Sigmoid colon (tissue), 7 donors: ENCODE data around the gene COL9A3. TPM values are rescaled to one million over a fixed set of nuclear protein-coding genes. Genes with fewer than 3 reads are reported as not detected.
A peak's percentile ranks its signal among the peaks of the same experiment; 100 is the strongest.

Experiments
- DNase-seq: peaks from one replicate; pipeline ENCODE4 v3.0.0-alpha.2; 2019
- H3K27ac ChIP-seq, 4 donors: fragments of 200-600 bp; sonication (generic); one replicate each; pipeline ENCODE4 v1.5.1; 2016 to 2019; ENCODE audit warnings: mild to moderate bottlenecking in 1 of 4
- H3K27me3 ChIP-seq, 3 donors: fragments of 200-600 bp; sonication (generic); one replicate each; pipeline ENCODE4 v1.5.1; 2019; ENCODE audit warnings: mild to moderate bottlenecking in 1 of 3
- H3K36me3 ChIP-seq, 4 donors: fragments of 200-600 bp; sonication (generic); one replicate each; pipeline ENCODE4 v1.5.1; 2016 to 2019
- H3K4me1 ChIP-seq, 4 donors: fragments of 200-600 bp; sonication (generic); one replicate each; pipeline ENCODE4 v1.5.1; 2017 to 2019
- H3K4me3 ChIP-seq, 4 donors: fragments of 200-600 bp; sonication (generic); one replicate each; pipeline ENCODE4 v1.5.1; 2017 to 2019; ENCODE audit warnings: mild to moderate bottlenecking in 2 of 4, moderate library complexity in 1 of 4
- H3K9me3 ChIP-seq, 4 donors: fragments of 200-600 bp in 3 of 4; sonication (generic) in 3 of 4; one replicate each; pipeline versions ENCODE4 v1.5.1 to v1.6.1; 2013 to 2019
- EP300 ChIP-seq, 4 donors: sonication (generic); formaldehyde crosslinking; IDR thresholded peaks; one replicate each; pipeline ENCODE4 v1.6.1; 2017; ENCODE audit warnings: antibody characterized with exemption in 4 of 4
- POLR2A ChIP-seq, 2 donors: fragments of 450-650 bp; IDR thresholded peaks; one replicate each; pipeline ENCODE4 v1.6.1; 2016; ENCODE audit warnings: antibody characterized with exemption in 2 of 2, mild to moderate bottlenecking in 2 of 2, moderate library complexity in 2 of 2
- POLR2AphosphoS5 ChIP-seq, 4 donors: sonication (generic); formaldehyde crosslinking; IDR thresholded peaks; one replicate each; pipeline ENCODE4 v1.6.1; 2017; ENCODE audit warnings: antibody characterized with exemption in 4 of 4
- WGBS, 2 donors: extraction: QIAGEN DNeasy Blood & Tissue Kit; methylation state at CpG; one replicate each; pipeline ENCODE4 v1.1.7; 2013; 5-methylcytosine and 5-hydroxymethylcytosine counted together
- intact Hi-C: fragments of 100-400 bp; cut with DNase I; formaldehyde crosslinking; loops from one replicate; pipeline ENCODE4 v1.15.1; 2023
- polyA plus RNA-seq, 3 donors: library from polyadenylated mRNA; stranded (reverse); fragments of 200-250 nt; gene quantifications; one replicate each; pipeline ENCODE4 v1.2.3, GENCODE V29; 2013
- total RNA-seq, 4 donors: library from RNA; depleted of rRNA; stranded (reverse); fragments of >200 nt; gene quantifications; one replicate each; pipeline ENCODE4 v1.1.0, GENCODE V29; 2016
- TF ChIP-seq, protein P1 (sequence below), 4 experiments: fragments of 450-650 bp in 3 of 4; fragments of 200-600 bp in 1 of 4; IDR thresholded peaks; one replicate each; pipeline ENCODE4 v1.5.1; 2016 to 2019; ENCODE audit warnings: antibody characterized with exemption in 4 of 4, mild to moderate bottlenecking in 3 of 4, moderate library complexity in 2 of 4
- donor health status: healthy with polysubstance abuse.
- donor health status: Bipolar disorder and iron deficiency.
- donor health status: healthy.

COL9A3 gene
- total and polyA plus RNA-seq, 7 donors = 1.8 to 20.8 (median 5.8) TPM

GRCh38 chr20:62855120-62855519 is 38.3 kb downstream of the COL9A3 start:
- Histone ChIP-seq H3K36me3 (peaks cover 0 to 46% (median 6%) of the 10 kb centered on the region in 4 donors), H3K9me3 (no peaks in the 10 kb centered on the region), H3K4me1 (peaks cover 0 to 10% (median 4%) of the 10 kb centered on the region in 4 donors), H3K4me3 (no peak overlapping the region), H3K27me3 (peaks cover 0 to 2% (median 0%) of the 10 kb centered on the region in 3 donors), H3K27ac (no peak overlapping the region)
- WGBS, 2 donors = 87 to 96% methylated on average over 5 of the region's 5 CpGs
- TF ChIP-seq, protein P1, sequence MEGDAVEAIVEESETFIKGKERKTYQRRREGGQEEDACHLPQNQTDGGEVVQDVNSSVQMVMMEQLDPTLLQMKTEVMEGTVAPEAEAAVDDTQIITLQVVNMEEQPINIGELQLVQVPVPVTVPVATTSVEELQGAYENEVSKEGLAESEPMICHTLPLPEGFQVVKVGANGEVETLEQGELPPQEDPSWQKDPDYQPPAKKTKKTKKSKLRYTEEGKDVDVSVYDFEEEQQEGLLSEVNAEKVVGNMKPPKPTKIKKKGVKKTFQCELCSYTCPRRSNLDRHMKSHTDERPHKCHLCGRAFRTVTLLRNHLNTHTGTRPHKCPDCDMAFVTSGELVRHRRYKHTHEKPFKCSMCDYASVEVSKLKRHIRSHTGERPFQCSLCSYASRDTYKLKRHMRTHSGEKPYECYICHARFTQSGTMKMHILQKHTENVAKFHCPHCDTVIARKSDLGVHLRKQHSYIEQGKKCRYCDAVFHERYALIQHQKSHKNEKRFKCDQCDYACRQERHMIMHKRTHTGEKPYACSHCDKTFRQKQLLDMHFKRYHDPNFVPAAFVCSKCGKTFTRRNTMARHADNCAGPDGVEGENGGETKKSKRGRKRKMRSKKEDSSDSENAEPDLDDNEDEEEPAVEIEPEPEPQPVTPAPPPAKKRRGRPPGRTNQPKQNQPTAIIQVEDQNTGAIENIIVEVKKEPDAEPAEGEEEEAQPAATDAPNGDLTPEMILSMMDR (IDR thresholded peaks at IDR 0.05) = no peak
- TF ChIP-seq EP300 (IDR thresholded peaks at IDR 0.05) (no peak), POLR2AphosphoS5 (IDR thresholded peaks at IDR 0.05) (no peak), POLR2A (IDR thresholded peaks at IDR 0.05) (no peak)
- intact Hi-C loops = no loop called here
- peak; percentile 14 for DNase-seq

DNA sequence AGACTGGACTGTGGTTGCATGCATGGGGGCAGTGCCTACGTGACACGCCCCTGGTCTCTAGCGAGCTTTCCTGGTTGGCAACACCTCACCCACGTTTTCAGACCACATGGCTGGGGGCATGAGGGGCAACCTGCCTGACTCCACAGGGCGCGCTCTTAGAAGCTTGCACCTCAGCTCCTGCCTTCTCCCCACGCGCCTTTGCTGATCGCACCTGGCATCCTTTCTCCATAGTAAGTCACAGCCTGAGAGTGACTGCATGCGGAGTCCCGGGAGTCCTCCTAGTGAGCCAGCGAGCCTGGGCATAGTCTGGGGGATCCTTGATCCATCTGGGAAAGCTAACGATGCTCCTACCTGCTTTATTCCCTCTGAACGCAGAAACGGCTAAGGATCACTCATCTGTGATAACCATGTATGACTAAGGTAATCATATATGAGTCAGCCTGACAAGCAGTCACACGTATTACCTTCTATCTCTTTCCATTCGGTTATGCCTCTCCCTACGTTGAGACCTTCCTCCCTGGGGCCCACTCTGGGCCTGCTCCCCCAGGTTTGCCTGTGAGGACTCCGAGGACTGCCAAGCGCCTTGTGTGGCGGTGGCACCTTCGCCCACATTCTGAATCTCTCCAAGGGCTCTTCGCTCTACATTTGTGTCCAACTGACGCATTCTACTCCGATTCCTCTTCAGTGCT is 40.2 kb downstream of the COL9A3 start:
- 90 to 93% methylated on average over 25 of the region's 25 CpGs for WGBS, 2 donors
- no peak overlapping the region for H3K4me3 ChIP-seq
- H3K27ac ChIP-seq = no peak overlapping the region
- intact Hi-C loops = no loop called here
- H3K4me1 ChIP-seq = peaks cover 0 to 18% (median 14%) of the 10 kb centered on the region in 4 donors
- no peaks in the 10 kb centered on the region for H3K9me3 ChIP-seq
- peaks cover 0 to 8% (median 0%) of the 10 kb centered on the region in 3 donors for H3K27me3 ChIP-seq
- peak; percentile 57 for DNase-seq
- TF ChIP-seq EP300 (IDR thresholded peaks at IDR 0.05) = no peak
- no peak for TF ChIP-seq POLR2AphosphoS5 (IDR thresholded peaks at IDR 0.05)
- TF ChIP-seq, protein P1 (IDR thresholded peaks at IDR 0.05) = no peak
- peaks cover 0 to 43% (median 6%) of the 10 kb centered on the region in 4 donors for H3K36me3 ChIP-seq

DNA sequence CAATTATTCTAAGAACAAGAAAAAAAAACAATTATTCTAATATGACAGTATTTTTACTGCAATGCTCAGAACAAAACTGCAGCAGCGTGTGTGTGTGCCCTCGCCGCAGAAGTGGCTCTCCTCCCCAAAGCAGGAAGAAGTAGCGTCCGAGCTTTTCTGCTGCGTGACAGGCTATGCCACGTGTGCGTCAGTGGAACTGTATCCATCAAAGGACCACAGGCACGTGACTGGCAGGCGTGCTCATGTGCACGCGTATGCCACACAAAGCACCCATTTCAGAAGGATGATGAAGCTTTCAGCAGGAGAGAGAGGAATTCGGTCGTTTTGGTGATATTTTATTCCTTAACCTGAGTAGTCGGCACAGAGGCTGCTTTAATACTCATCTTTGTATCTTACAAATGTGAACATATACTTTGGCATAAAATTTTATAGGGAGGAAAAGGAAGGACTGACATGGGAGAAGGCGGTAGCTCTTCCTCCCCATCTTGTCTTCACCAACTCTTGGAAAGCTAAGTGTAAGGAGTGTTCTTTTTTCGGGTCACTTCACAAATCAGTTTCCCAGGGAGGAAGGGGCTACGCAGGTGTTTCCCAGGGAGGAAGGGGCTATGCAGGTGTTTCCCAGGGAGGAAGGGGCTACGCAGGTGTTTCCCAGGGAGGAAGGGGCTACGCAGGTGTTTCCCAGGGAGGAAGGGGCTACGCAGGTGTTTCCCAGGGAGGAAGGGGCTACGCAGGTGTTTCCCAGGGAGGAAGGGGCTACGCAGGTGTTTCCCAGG is 41.4 kb downstream of the COL9A3 start:
- H3K4me3 ChIP-seq = no peak overlapping the region
- peaks cover 0 to 8% (median 0%) of the 10 kb centered on the region in 3 donors for H3K27me3 ChIP-seq
- H3K4me1 ChIP-seq = peaks cover 0 to 24% (median 20%) of the 10 kb centered on the region in 4 donors
- H3K9me3 ChIP-seq = no peaks in the 10 kb centered on the region
- intact Hi-C loops = no loop called here
- no peak overlapping the region for H3K27ac ChIP-seq
- peak; percentile 49 for DNase-seq
- H3K36me3 ChIP-seq = peaks cover 0 to 32% (median 4%) of the 10 kb centered on the region in 4 donors
- TF ChIP-seq POLR2A (IDR thresholded peaks at IDR 0.05) (no peak), POLR2AphosphoS5 (IDR thresholded peaks at IDR 0.05) (no peak), EP300 (IDR thresholded peaks at IDR 0.05) (no peak)
- TF ChIP-seq, protein P1 (IDR thresholded peaks at IDR 0.05) = no peak
- whole genome bisulfite sequencing, 2 donors = 90 to 94% methylated on average over 20 to 21 of the region's 23 CpGs

- Histone ChIP-seq H3K9me3 (no peaks in the 10 kb centered on the region), H3K36me3 (peaks cover 0 to 22% (median 4%) of the 10 kb centered on the region in 4 donors), H3K4me1 (peaks cover 0 to 24% (median 20%) of the 10 kb centered on the region in 4 donors), H3K4me3 (no peak overlapping the region), H3K27ac (no peak overlapping the region), H3K27me3 (peaks cover 0 to 8% (median 0%) of the 10 kb centered on the region in 3 donors)
- intact Hi-C loops = no loop called here
- TF ChIP-seq POLR2AphosphoS5 (IDR thresholded peaks at IDR 0.05) (no peak), POLR2A (IDR thresholded peaks at IDR 0.05) (no peak), EP300 (IDR thresholded peaks at IDR 0.05) (no peak)
- TF ChIP-seq, protein P1 (IDR thresholded peaks at IDR 0.05) = no peak
- WGBS, 2 donors = 79 to 90% methylated on average over 12 of the region's 12 CpGs
- no peak for DNase-seq
These were observed 42.9 kb downstream of the COL9A3 start for GRCh38 chr20:62859721-62860120.
